Thoracic aorta (tissue), 2 donors: ENCODE data around the gene SYNM. TPM values are rescaled to one million over a fixed set of nuclear protein-coding genes. Genes with fewer than 3 reads are reported as not detected.
"Not testable (repeated sequence)": the region's sequence is repeated elsewhere in the genome, so short reads cannot be mapped to it uniquely, and the experiment has no call there.

Experiments
- ATAC-seq: fragments of 150-250 bp; one replicate; pipeline ENCODE4 v1.8.0; 2017; ENCODE audit warnings: low read depth; ENCODE audit not compliant: insufficient number of reproducible peaks, low FRiP score
- DNase-seq: peaks from one replicate; pipeline ENCODE4 v3.0.0-alpha.2; 2020; ENCODE audit warnings: low spot score
- H3K27ac ChIP-seq, 2 donors: fragments of 200-600 bp; sonication (generic); 1 replicate in 1 of 2; 2 replicates in 1 of 2; pipeline ENCODE4 v1.5.1; 2016; ENCODE audit warnings: mild to moderate bottlenecking in 2 of 2, moderate library complexity in 2 of 2
- H3K27me3 ChIP-seq: fragments of 200-600 bp; sonication (generic); replicated peaks from 2 replicates; pipeline ENCODE4 v1.6.0; 2016; ENCODE audit warnings: mild to moderate bottlenecking; ENCODE audit not compliant: insufficient read depth
- H3K36me3 ChIP-seq: fragments of 200-600 bp; sonication (generic); one replicate; pipeline ENCODE4 v1.5.1; 2016
- H3K4me1 ChIP-seq, 2 donors: fragments of 200-600 bp; sonication (generic); 1 replicate in 1 of 2; 2 replicates in 1 of 2; pipeline versions ENCODE4 v1.5.1 to v1.6.0; 2016; ENCODE audit warnings: low read depth in 2 of 2, mild to moderate bottlenecking in 1 of 2; ENCODE audit not compliant: control insufficient read depth in 1 of 2
- H3K4me3 ChIP-seq: fragments of 200-600 bp; sonication (generic); 2 replicates; pipeline ENCODE4 v1.5.1; 2016; ENCODE audit warnings: mild to moderate bottlenecking
- H3K9me3 ChIP-seq: fragments of 200-600 bp; sonication (generic); 2 replicates; pipeline ENCODE4 v1.5.1; 2016
- total RNA-seq, 2 donors: library from RNA; depleted of rRNA; stranded (reverse); fragments of >200 nt; gene quantifications; one replicate each; pipeline versions ENCODE4 v1.1.0 to v1.2.3, GENCODE V29; 2016
- TF ChIP-seq, protein P1 (sequence below): fragments of 200-600 bp; sonication (generic); IDR thresholded peaks from one replicate; pipeline ENCODE4 v1.5.1; 2019; ENCODE audit warnings: antibody characterized with exemption

SYNM gene
- total RNA-seq, 2 donors from 2014 or later, result 60.9 to 102 TPM

DNA sequence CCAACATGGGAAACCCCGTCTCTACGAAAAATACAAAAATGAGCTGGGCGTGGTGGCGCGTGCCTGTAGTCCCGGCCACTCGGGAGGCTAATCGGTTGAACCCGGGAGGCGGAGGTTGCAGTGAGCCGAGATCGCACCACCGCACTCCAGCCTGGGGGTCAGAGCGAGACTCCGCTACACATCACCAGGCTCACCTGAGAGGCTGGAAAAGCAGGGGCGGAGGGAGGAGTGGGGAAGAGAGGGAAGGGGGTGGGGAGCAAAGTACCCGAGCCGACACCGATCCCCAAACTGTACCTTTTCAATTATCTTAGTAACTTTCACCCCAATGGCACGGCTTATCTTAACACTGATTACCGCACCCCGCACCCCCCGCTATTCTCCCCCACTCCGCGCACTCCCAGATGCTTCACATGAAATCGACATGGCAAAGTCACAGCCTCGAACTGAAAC, 46.4 kb upstream of the SYNM start:
- ATAC-seq (no peak), DNase-seq (no peak)
- peak overlapping the region; percentile 42 to 69 for H3K27ac ChIP-seq
- H3K4me1 ChIP-seq, result peaks cover 0 to 20% of the 10 kb centered on the region in 2 donors
- no peaks in the 10 kb centered on the region for H3K9me3 ChIP-seq
- peak overlapping the region; percentile 73 for H3K4me3 ChIP-seq
- TF ChIP-seq, protein P1, sequence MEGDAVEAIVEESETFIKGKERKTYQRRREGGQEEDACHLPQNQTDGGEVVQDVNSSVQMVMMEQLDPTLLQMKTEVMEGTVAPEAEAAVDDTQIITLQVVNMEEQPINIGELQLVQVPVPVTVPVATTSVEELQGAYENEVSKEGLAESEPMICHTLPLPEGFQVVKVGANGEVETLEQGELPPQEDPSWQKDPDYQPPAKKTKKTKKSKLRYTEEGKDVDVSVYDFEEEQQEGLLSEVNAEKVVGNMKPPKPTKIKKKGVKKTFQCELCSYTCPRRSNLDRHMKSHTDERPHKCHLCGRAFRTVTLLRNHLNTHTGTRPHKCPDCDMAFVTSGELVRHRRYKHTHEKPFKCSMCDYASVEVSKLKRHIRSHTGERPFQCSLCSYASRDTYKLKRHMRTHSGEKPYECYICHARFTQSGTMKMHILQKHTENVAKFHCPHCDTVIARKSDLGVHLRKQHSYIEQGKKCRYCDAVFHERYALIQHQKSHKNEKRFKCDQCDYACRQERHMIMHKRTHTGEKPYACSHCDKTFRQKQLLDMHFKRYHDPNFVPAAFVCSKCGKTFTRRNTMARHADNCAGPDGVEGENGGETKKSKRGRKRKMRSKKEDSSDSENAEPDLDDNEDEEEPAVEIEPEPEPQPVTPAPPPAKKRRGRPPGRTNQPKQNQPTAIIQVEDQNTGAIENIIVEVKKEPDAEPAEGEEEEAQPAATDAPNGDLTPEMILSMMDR, result no peak
- H3K27me3 ChIP-seq, result no peaks in the 10 kb centered on the region
- no peaks in the 10 kb centered on the region for H3K36me3 ChIP-seq

DNA sequence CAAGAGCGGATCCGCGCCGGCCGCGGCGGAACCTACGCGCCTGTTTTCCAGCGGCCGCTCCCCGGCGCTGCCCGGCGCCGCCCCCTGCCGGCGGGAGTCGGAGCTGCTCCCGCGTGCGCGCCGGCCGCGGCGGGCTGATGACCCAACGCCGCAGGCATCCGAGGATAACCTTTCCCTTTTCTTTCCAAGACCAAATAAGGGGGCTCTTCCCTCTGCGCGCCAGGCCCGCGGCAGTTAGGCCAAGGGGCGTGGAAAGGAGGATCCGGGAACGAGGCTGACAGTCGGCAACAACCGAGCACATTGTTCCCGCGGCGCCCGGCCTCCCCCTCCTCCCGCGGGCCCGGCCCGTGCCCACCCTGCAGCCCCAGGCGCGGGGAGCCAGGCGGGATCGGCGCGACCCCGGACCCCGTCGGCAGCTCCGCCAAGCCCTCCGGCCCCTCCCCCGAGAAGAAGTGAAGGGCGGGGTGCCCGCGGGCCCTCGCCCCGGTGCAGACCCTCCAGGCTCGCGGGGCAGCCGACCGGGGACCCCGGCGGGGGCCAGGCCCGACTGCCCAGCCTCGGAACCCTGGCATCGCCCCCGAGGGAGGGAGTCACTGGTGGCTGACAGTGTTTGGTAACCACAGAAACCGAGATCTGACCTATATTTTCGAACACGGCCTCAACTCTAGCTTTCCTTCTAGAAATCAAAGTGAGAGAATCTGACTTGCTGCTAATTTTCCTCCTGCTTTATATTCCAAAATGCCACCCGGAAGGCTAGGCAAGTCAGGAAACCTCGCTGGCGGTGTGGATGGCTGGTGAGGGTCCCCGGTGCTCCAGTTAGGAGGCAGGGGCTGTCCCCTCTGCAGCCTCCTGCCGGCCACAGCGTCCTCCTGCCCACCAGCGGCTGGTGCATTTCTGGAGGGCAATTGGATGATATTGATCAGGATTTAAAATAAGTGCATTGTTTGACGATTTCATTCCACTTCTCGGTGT, 45.6 kb upstream of the SYNM start:
- H3K4me1 ChIP-seq, result peaks cover 0 to 20% of the 10 kb centered on the region in 2 donors
- TF ChIP-seq, protein P1, result peak; percentile 71
- H3K27ac ChIP-seq, result peak overlapping the region; percentile 82 to 95
- no peaks in the 10 kb centered on the region for H3K27me3 ChIP-seq
- H3K36me3 ChIP-seq, result no peaks in the 10 kb centered on the region
- peak overlapping the region; percentile 73 for H3K4me3 ChIP-seq
- DNase-seq (peak; percentile 50), ATAC-seq (peak; percentile 88)
- H3K9me3 ChIP-seq, result no peaks in the 10 kb centered on the region

DNA sequence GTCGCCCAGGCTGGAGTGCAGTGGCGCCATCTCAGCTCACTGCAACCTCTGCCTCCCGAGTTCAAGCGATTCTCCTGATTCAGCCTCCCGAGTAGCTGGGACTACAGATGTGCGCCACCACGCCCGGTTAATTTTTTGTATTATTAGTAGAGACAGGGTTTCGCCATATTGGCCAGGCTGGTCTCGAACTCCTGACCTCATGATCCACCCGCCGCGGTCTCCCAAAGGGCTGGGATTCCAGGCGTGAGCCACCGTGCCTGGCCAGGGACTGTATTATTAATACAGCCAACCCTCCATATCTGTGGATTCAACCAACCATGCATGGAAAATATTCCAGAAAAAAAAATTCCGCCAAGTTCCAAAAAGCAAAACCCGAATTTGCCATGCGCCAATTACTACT, 44.7 kb upstream of the SYNM start:
- not testable (repeated sequence) for H3K4me3 ChIP-seq, H3K27me3 ChIP-seq, H3K36me3 ChIP-seq, H3K9me3 ChIP-seq, ATAC-seq, H3K27ac ChIP-seq, DNase-seq
- H3K4me1 ChIP-seq, result peaks cover 0 to 20% of the 10 kb centered on the region in 2 donors

DNA sequence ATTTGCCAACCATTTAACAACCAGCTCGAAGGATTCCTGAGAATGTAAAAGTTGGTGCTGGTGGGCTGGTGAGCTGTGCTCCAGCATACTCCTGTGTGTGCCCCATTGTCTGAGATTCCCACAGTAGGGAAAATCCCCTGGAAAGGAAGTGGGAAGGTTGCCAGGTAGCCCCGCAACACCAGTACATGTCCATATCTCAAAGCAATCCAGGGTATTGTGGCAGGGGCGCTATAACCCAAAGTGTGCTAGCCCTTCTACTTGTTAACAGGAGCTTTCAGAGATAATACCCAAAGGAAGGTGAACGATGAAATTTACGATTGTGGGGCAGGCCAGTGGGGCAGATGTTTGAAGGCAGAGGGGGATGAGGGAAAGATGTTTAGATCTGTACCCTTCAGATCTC, 42.7 kb upstream of the SYNM start:
- H3K36me3 ChIP-seq, result no peaks in the 10 kb centered on the region
- H3K27ac ChIP-seq, result no peak overlapping the region
- ATAC-seq, result no peak
- DNase-seq, result no peak
- no peaks in the 10 kb centered on the region for H3K9me3 ChIP-seq
- H3K4me3 ChIP-seq, result no peak overlapping the region
- H3K4me1 ChIP-seq, result peaks cover 0 to 20% of the 10 kb centered on the region in 2 donors
- no peaks in the 10 kb centered on the region for H3K27me3 ChIP-seq
- TF ChIP-seq, protein P1, result no peak

DNA sequence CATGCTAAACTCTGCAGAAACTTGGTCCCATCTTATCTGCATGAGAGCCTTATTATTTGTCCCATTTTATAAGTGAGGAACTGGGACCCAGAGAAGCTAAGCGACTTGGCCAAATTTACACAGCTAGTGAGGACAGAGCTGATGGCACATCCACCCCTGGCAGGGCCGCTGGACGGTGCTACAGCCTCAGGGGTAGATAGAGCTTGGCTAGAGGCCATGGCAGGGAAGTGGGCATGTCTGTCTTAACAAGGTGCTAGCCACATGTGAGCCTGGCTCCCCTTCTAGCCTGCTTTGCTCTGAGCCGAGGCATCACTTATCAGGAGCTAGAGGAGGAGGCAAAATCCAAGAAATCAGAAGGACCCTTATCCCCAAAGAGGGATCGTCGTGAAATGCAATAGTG, 36.7 kb upstream of the SYNM start:
- no peaks in the 10 kb centered on the region for H3K9me3 ChIP-seq
- TF ChIP-seq, protein P1, result no peak
- no peak overlapping the region for H3K27ac ChIP-seq
- no peaks in the 10 kb centered on the region for H3K36me3 ChIP-seq
- H3K4me1 ChIP-seq, result no peaks in the 10 kb centered on the region
- ATAC-seq (no peak), DNase-seq (no peak)
- H3K27me3 ChIP-seq, result no peaks in the 10 kb centered on the region
- no peak overlapping the region for H3K4me3 ChIP-seq
